OCI-LY7 (cell line): ENCODE measurements around the gene EPHB3. TPM values are rescaled to one million over a fixed set of nuclear protein-coding genes. Genes with fewer than 3 reads are reported as not detected.

ENCODE experiments used
- BruUV-seq: library from RNA; stranded (reverse); fragments of 400-500 nt; replicated peaks from 2 replicates; lab custom pipeline; 2021; lab: Mats Ljungman, UMichigan
- CTCF ChIA-PET: fragments of 300-600 bp; sonication (Branson Sonifier 250); formaldehyde crosslinking; loops from one replicate; lab custom pipeline; 2022; ENCODE audit warnings: antibody characterized with exemption; ENCODE audit not compliant: unreplicated experiment; lab: Charles Lee
- POLR2A ChIA-PET: fragments of 300-600 bp; sonication (Branson Sonifier 250); formaldehyde crosslinking; loops from one replicate; lab custom pipeline; 2022; ENCODE audit warnings: antibody characterized with exemption; lab: Charles Lee
- DNase-seq: peaks from one replicate; pipeline ENCODE4 v3.0.0-alpha.2; 2015; ENCODE audit warnings: low spot score
- H2AFZ ChIP-seq: fragments of 200-600 bp; sonication (generic), shearing (Covaris generic); 2 replicates; pipeline ENCODE4 v1.6.1; 2014; ENCODE audit warnings: mild to moderate bottlenecking, antibody characterized with exemption, low read length, moderate library complexity
- H3K27ac ChIP-seq: fragments of 200-600 bp; sonication (generic); 2 replicates; pipeline ENCODE4 v1.5.1; 2014; ENCODE audit warnings: mixed run types, low read depth, mild to moderate bottlenecking, moderate library complexity, low read length, inconsistent platforms; ENCODE audit not compliant: poor library complexity, severe bottlenecking
- H3K36me3 ChIP-seq: fragments of 200-600 bp; sonication (generic); 2 replicates; pipeline ENCODE4 v1.6.1; 2014; ENCODE audit warnings: mild to moderate bottlenecking, antibody characterized with exemption, low read length, moderate library complexity, mixed read lengths; ENCODE audit not compliant: insufficient read depth
- H3K4me1 ChIP-seq: fragments of 200-600 bp; sonication (generic); 2 replicates; pipeline ENCODE4 v1.5.1; 2014; ENCODE audit warnings: mild to moderate bottlenecking, low read length; ENCODE audit not compliant: insufficient read depth, poor library complexity, severe bottlenecking
- H3K4me2 ChIP-seq: fragments of 200-600 bp; sonication (generic); 2 replicates; pipeline ENCODE4 v1.6.1; 2014; ENCODE audit warnings: mild to moderate bottlenecking, low read length
- H3K4me3 ChIP-seq: fragments of 200-600 bp; sonication (generic); 2 replicates; pipeline ENCODE4 v1.5.1; 2014; ENCODE audit warnings: mild to moderate bottlenecking, low read depth, low read length; ENCODE audit not compliant: poor library complexity, severe bottlenecking
- H3K79me2 ChIP-seq: fragments of 200-600 bp; sonication (generic); 2 replicates; pipeline ENCODE4 v1.6.1; 2016; ENCODE audit warnings: low read depth, mild to moderate bottlenecking, low read length, moderate library complexity, mixed read lengths; ENCODE audit not compliant: insufficient read depth
- H3K9me2 ChIP-seq: fragments of 200-600 bp; sonication (generic); 2 replicates; pipeline ENCODE4 v1.6.1; 2016; ENCODE audit warnings: mild to moderate bottlenecking, low read length, mixed read lengths; ENCODE audit not compliant: insufficient read depth
- H3K9me3 ChIP-seq: fragments of 200-600 bp; sonication (generic); 2 replicates; pipeline ENCODE4 v1.6.1; 2014; ENCODE audit warnings: mild to moderate bottlenecking, mixed run types, low read length, mixed read lengths
- H4K20me1 ChIP-seq: fragments of 200-600 bp; sonication (generic); 2 replicates; pipeline ENCODE4 v1.6.1; 2014; ENCODE audit warnings: mild to moderate bottlenecking, antibody characterized with exemption, low read length, moderate library complexity, mixed read lengths; ENCODE audit not compliant: insufficient read depth
- EZH2phosphoT487 ChIP-seq: fragments of 200-600 bp; sonication (generic); IDR thresholded peaks from 2 replicates; pipeline ENCODE4 v1.6.1; 2018; ENCODE audit warnings: low read depth, borderline replicate concordance, mild to moderate bottlenecking, mixed run types, antibody characterized with exemption, low read length, moderate library complexity, mixed read lengths
- intact Hi-C: fragments of 100-400 bp; cut with micrococcal nuclease; formaldehyde crosslinking; loops from one replicate; pipeline ENCODE4 v1.10.0; 2022; ENCODE audit not compliant: unreplicated experiment
- total RNA-seq, 2 experiments: library from RNA; depleted of rRNA in 1 of 2; stranded (reverse); fragments of >200 nt in 1 of 2; shearing (Covaris generic) in 1 of 2; gene quantifications; 2 replicates each; pipeline ENCODE4 v1.2.3, GENCODE V29; 2014 to 2022
- TF ChIP-seq, protein P1 (sequence below): fragments of 200-600 bp; sonication (generic); conservative IDR thresholded peaks from 2 replicates; pipeline ENCODE4 v1.5.1; 2014; ENCODE audit warnings: mild to moderate bottlenecking, antibody characterized with exemption, low read length, moderate library complexity, mixed read lengths

The EPHB3 gene
- total RNA-seq, 2 experiments from 2014 or later = not detected

DNA sequence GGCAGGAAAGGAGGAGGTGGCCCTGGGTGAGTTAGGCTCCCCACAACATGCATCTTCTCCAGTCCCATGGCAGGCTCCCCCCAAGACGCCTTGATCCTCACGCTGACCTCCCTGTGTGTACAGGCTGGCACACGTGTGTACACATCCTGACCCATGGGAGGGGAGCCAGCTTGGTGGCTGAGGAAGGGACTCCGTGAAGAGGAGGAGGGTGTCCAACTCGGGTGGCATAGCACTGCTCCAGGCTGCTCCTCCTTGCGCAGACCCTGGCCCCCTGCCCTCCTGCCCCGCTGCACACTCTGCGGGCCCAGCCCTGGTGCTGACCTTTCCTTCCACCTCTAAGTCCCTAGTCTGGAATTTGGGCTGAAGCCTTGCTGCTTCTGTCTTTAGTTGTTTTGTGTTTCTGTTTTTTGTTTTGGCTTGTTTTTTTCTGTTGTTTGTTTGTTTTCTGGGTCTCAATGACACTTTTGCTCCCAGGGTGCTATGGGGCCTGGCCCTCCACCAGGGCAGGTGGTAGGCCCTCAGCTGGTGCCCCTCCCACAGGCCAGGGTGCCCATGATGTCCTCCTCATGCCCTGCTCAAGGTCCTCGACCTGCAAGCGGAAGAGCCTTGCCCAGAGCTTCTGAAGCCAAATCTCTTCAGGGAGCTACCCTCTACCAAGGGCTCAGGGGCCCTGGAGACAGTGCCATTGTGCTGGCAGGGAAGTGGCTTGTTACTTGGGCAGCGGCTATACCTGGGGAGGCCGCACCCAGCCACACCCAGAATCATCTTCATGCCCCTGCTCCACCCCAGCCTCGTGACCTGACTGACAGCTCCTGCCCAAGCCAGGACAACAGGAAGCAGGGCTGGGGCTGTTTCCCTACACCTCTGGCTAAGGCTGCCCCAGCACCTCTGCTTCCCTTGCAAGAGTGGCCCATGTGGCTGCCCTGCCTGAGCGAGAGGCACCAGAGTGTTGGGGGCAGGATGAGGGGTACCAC is 5.1 kb downstream of the EPHB3 start:
- intact Hi-C loops = no loop called here
- no peaks in the 10 kb centered on the region for H3K9me2 ChIP-seq
- H3K4me3 ChIP-seq = no peak overlapping the region
- H3K4me1 ChIP-seq = no peaks in the 10 kb centered on the region
- no peak overlapping the region for H3K27ac ChIP-seq
- no TSS peak for BruUV-seq
- ChIA-PET CTCF (no interaction called here), POLR2A (interaction anchor here (0.7 kb wide), 1 partner anchor 8 kb away, joined by 3 read pairs; no protein-coding TSS in a partner anchor)
- no peaks in the 10 kb centered on the region for H3K9me3 ChIP-seq
- TF ChIP-seq, protein P1, sequence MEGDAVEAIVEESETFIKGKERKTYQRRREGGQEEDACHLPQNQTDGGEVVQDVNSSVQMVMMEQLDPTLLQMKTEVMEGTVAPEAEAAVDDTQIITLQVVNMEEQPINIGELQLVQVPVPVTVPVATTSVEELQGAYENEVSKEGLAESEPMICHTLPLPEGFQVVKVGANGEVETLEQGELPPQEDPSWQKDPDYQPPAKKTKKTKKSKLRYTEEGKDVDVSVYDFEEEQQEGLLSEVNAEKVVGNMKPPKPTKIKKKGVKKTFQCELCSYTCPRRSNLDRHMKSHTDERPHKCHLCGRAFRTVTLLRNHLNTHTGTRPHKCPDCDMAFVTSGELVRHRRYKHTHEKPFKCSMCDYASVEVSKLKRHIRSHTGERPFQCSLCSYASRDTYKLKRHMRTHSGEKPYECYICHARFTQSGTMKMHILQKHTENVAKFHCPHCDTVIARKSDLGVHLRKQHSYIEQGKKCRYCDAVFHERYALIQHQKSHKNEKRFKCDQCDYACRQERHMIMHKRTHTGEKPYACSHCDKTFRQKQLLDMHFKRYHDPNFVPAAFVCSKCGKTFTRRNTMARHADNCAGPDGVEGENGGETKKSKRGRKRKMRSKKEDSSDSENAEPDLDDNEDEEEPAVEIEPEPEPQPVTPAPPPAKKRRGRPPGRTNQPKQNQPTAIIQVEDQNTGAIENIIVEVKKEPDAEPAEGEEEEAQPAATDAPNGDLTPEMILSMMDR = no peak
- no peak for TF ChIP-seq EZH2phosphoT487
- H3K79me2 ChIP-seq = no peaks in the 10 kb centered on the region
- no peak overlapping the region for H2AFZ ChIP-seq
- no peak overlapping the region for H3K4me2 ChIP-seq
- no peak for DNase-seq
- no peaks in the 10 kb centered on the region for H3K36me3 ChIP-seq
- H4K20me1 ChIP-seq = no peaks in the 10 kb centered on the region

DNA sequence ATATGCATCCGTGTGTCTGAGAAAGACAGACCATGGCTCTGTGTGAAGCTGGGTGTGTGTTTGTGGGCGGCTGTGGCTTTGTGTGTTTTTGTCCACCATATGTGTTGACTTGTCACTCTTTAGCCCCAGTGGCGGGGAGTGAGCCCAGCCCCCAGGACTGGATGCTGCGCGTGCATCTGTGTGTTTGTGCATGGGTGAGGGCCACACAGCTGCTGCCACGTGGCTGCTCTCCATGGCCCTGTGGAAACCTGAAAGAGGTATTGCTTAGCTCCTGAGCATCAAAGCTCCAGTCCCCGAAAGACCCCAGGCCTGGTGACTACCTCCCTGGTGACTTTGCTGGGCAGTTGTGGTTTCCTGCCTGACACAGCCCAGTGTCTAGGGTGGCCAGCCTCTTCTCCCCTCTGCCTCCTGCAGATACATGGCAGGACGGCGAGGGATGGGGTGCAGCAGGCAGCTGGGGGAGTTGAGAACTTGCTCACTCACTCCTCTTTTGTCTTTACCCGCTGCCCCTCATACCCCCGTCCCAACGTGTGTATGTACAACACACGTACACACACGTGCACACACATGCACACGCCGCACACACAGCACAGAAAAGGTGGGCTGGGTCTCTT is 6.5 kb downstream of the EPHB3 start:
- no peaks in the 10 kb centered on the region for H3K9me2 ChIP-seq
- BruUV-seq = no TSS peak
- H3K27ac ChIP-seq = no peak overlapping the region
- no peak overlapping the region for H3K4me3 ChIP-seq
- POLR2A ChIA-PET = no interaction called here
- H3K9me3 ChIP-seq = no peaks in the 10 kb centered on the region
- DNase-seq = no peak
- no peaks in the 10 kb centered on the region for H4K20me1 ChIP-seq
- no peak overlapping the region for H2AFZ ChIP-seq
- no peaks in the 10 kb centered on the region for H3K36me3 ChIP-seq
- H3K4me2 ChIP-seq = no peak overlapping the region
- TF ChIP-seq EZH2phosphoT487 = no peak
- TF ChIP-seq, protein P1 = no peak
- CTCF ChIA-PET = no interaction called here
- no peaks in the 10 kb centered on the region for H3K79me2 ChIP-seq
- intact Hi-C loops = no loop called here
- H3K4me1 ChIP-seq = no peaks in the 10 kb centered on the region
